Loucy (cell line): ENCODE measurements around the gene CEP83.

Experiments used
- EZH2phosphoT487 ChIP-seq: fragments of 200-600 bp; IDR thresholded peaks from 2 replicates; pipeline ENCODE4 v1.6.1; 2018; ENCODE audit warnings: antibody characterized with exemption, mild to moderate bottlenecking, moderate library complexity, borderline replicate concordance
- TF ChIP-seq, protein P1 (sequence below): fragments of 200-600 bp; sonication (generic); conservative IDR thresholded peaks from 2 replicates; pipeline ENCODE4 v1.5.1; 2014; ENCODE audit warnings: mild to moderate bottlenecking, antibody characterized with exemption, low read length

DNA sequence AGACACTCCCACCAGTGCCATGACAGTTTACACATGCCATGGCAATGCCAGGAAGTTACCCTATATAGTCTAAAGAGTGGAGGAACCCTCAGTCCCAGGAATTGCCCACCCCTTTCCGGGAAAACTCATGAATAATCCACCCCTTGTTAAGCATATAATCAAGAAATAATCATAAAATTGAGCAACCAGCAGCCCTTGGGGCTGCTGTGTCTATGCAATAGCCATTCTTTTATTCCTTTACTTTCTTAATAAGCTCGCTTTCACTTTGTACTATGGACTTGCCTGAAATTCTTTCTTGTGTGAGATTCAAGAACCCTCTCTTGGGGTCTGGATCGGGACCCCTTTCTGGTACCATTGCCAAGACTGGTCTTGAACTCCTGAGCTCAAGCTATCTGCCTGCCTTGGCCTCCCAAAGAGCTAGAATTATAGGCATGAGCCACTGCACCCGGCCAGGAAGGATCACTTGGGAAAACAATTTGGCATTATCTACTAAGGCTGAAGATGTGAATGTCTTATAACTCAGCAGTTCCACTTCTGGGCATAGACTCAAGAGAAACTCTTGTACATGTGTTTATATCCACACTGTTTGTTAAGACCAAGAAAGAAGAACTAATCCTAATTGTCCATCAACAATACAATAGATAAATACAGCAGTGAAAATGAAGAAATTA lies 35.9 kb upstream of the CEP83 start:
- TF ChIP-seq, protein P1, sequence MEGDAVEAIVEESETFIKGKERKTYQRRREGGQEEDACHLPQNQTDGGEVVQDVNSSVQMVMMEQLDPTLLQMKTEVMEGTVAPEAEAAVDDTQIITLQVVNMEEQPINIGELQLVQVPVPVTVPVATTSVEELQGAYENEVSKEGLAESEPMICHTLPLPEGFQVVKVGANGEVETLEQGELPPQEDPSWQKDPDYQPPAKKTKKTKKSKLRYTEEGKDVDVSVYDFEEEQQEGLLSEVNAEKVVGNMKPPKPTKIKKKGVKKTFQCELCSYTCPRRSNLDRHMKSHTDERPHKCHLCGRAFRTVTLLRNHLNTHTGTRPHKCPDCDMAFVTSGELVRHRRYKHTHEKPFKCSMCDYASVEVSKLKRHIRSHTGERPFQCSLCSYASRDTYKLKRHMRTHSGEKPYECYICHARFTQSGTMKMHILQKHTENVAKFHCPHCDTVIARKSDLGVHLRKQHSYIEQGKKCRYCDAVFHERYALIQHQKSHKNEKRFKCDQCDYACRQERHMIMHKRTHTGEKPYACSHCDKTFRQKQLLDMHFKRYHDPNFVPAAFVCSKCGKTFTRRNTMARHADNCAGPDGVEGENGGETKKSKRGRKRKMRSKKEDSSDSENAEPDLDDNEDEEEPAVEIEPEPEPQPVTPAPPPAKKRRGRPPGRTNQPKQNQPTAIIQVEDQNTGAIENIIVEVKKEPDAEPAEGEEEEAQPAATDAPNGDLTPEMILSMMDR, result no peak
- no peak for TF ChIP-seq EZH2phosphoT487
